ENCODE data around the gene CRADD.

GRCh38 chr12:93848523-93849101, 171.4 kb downstream of the CRADD start:
- TF ChIP-seq EP300 (IDR thresholded peaks at IDR 0.05) (no peak), POLR2AphosphoS5 (IDR thresholded peaks at IDR 0.05) (no peak), CTCF (IDR thresholded peaks at IDR 0.05) (no peak), POLR2A (IDR thresholded peaks at IDR 0.05) (no peak)
